GDM1 (cell line): ENCODE measurements around the gene SGK1.
"Not testable (repeated sequence)": the region's sequence is repeated elsewhere in the genome, so short reads cannot be mapped to it uniquely, and the experiment has no call there.

Source experiments
- DNase-seq: peaks from one replicate; lab custom pipeline; 2025; lab: John Stamatoyannopoulos, UW

The SGK1 gene

GRCh38 chr6:134221250-134221649 lies 96.7 kb downstream of the SGK1 start:
- no peak for DNase-seq

DNA sequence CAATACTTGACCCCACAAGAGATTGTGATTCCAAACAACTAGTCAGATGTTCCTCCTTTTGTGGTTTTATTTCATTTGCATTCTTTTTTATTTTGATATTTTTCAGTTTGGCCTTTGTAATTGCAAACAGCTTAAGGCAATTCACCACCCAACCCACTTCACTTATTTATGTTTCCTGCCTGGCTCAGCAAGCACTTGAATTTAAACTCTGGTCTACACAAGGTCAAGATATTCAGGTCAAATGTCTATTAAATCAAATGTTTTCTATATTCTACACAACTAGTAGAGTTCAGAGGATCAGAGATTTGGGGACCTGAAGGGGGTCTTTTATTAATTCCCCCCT lies 100.1 kb downstream of the SGK1 start:
- no peak for DNase-seq

- DNase-seq = no peak
Observed at GRCh38 chr6:134217105-134217797, 100.7 kb downstream of the SGK1 start.

GRCh38 chr6:134216301-134217010 lies 101.5 kb downstream of the SGK1 start:
- no peak for DNase-seq

DNA sequence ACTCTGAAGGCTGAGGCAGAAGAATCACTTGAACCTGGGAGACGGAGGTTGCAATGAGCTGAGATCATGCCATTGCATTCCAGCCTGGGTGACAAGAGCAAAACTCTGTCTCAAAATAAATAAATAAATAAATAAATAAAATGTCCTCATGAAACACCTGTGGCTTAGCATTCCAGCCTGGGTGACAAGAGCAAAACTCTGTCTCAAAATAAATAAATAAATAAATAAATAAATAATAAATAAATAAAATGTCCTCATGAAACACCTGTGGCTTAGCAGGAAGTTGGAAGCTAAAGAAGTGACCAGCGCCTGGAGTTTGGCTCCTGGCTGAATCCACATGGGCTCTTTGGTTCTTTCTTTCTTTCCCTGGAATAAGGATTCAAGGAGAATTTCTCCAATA lies 104.5 kb downstream of the SGK1 start:
- DNase-seq = not testable (repeated sequence)

DNA sequence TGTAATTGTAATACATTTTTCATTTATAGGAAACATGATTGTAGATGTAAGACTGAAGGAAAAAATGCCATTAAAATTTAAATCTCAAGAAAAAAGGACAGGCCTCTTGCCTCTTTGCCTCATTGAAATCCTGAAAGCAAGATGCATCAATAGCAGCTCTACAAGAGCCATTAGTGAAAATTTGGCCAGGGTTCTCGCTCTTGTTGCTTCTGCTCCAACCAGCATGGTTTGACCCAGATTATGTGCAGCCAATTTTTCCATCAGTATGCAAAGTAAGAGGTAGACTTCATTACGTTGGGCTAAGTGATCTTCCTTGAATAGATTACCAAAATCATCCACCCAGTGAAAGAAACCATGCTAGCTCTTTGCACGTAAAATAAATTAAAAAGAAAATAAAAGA lies 106.6 kb downstream of the SGK1 start:
- DNase-seq = no peak

- no peak for DNase-seq
Observed at GRCh38 chr6:134207421-134207820, 110.5 kb downstream of the SGK1 start.

DNA sequence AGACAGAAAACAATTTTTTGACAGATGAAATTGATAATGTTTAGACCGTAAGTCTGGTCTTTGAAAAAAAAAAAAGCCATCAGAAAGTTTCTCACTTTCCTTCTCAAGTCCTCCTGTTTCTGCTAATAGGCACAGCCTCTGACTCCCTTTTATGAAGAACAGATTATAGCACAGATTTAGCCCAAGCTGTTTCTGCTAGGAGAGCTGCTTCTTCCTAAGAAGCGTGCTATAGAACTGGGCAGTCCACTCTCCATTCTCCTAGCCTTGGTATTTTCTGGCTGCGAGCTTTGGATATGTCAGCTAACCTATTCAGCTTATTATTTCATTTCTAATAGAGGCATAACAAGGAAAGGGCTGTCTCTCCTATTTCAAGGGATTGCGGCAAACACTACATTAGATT lies 112.5 kb downstream of the SGK1 start:
- no peak for DNase-seq

DNA sequence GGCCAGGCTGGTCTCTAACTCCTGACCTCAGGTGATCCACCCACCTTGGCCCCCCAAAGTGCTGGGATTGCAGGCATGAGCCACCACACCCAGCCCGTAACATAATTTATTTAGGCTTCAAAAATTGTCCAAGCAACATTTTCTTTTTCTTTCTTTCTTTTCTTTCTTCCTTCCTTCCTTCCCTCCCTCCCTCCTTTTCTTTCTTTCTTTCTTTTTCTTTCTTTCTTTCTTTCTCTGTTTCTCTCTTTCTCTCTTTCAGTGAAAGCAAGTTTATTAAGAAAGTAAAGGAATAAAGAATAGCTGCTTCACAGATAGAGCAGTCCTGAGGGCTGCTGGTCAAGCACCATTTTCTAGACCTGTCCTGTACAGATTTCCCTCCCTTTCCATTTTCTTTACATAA lies 113.2 kb downstream of the SGK1 start:
- DNase-seq = not testable (repeated sequence)

DNA sequence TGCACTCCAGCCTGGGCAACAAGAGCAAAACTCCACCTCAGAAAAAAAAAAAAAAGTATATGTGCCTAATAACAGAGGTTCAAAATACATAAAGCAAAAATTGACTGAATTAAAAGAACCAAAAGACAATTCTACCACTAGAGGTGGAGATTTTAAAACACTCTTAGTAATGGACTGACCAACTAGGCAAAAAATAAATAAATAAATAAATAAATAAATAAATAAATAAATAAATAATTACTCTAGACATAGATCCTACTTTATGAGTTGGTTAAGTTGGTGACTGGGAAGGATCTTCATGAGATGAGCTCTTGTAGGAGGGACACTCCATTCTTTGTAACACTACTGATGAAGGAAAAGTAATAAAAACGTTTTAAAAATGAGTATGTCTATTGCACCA lies 113.9 kb downstream of the SGK1 start:
- DNase-seq = no peak

- DNase-seq = no peak
Observed at GRCh38 chr6:134201716-134202115, 116.2 kb downstream of the SGK1 start.

GRCh38 chr6:134199848-134200606 lies 117.9 kb downstream of the SGK1 start:
- DNase-seq = no peak

GRCh38 chr6:134198093-134198492 lies 119.8 kb downstream of the SGK1 start:
- no peak for DNase-seq

- DNase-seq = not testable (repeated sequence)
Observed at GRCh38 chr6:134197685-134198084, 120.2 kb downstream of the SGK1 start.

DNA sequence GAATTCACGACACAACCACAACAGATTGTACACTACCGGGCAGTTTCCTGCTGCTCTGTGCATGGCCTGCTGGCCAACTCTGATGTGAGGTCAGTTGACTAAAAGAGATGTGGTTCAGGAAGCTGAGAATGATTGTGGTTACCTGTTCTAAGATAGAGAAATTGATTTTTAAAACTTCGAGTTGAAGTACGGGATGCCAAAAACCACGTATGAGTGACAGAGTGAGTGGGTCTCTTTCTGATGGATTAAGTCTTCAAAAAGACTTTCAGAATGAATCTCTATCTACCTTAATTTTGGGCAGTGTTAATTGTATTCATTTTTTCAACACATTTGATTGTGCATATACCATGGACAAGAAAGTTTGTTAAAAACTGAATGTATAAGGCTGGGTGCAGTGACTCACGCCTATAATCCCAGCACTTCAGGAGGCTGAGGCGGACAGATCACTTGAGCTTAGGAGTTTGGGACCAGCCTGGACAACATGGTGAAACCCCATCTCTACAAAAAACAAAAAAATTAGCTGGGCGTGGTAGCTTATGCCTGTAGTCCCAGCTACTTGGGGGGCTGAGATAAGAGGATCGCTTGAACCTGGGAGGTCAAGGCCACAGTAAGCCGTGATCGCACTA lies 121.2 kb downstream of the SGK1 start:
- no peak for DNase-seq

DNA sequence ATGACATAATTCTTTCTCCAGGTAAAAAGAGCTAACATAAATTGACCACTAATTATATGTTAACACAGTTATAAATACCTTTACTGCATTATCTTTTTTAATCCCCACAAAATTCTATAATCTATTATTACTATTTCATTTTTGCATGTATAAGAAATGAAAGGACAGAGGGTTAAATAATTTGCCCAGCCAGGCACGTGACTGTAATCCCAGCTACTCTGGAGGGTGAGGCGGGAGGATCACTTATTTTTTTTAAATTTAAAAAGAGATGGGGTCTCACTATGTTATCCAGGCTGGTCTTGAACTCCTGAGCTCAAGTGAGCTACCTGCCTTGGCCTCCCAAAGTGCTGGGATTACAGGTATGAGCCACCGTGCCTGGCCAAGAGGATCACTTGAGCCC lies 121.9 kb downstream of the SGK1 start:
- DNase-seq = no peak

GRCh38 chr6:134195164-134195906 lies 122.6 kb downstream of the SGK1 start:
- DNase-seq = no peak

- no peak for DNase-seq
Observed at GRCh38 chr6:134193536-134194498, 124.1 kb downstream of the SGK1 start.

DNA sequence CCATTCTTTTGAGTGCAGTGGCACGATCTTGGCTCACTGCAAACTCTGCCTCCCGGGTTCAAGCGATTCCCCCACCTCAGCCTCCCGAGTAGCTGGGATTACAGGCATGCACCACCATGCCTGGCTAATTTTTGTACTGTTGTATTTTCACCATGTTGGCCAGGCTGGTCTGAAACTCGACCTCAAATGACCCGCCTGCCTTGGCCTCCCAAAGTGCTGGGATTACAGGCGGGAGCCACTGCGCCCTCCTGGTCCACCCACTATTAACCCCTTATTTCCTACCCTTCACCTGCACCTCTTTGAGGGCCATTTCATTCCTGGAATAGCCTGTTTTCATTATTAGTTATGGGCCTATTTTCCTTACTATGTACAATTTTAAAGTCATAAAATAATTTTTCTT lies 125.3 kb downstream of the SGK1 start:
- not testable (repeated sequence) for DNase-seq

DNA sequence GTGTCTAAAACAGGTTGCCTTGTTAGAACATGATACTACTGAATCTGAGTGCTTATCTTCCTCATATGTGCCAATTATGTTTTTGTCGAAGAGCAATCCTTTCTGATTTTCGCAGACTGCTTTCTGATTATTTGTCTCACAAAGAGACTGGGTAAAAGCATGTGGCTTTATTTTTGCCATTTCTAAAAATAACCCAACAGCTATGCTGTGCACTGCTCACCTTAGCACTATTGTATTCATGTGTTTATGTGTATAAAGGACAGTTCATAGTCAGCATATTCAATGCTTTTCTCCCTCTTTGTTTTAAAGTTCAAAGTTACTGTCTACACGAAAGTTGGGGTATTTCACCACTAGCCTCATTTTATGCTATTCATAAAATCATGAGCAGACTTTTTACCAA lies 127.0 kb downstream of the SGK1 start:
- DNase-seq = no peak

DNA sequence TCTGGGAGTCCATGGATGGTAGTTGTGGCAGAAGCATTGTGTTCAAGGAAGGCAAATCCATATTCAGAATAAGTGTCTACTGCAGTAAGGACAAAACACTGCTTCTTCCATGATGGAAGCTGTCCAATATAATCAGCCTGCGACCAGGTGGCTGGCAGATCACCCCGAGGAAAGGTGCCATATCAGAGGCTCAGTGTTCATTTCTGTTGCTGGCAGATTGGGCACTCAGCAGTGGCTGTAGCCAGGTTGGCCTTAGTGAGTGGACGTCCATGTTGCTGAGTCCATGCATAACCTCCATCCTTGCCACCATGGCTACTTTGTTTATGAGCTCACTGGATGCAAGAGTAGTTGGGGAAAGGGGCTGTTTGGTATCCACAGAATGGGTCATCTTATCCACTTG lies 130.2 kb downstream of the SGK1 start:
- DNase-seq = no peak
